Activated CD4-positive, alpha-beta T cell treated with anti-CD3 and anti-CD28 coated beads for 4 hours (primary cell): ENCODE results near the gene KIAA1549.

Source experiments
- DNase-seq, 2 donors: peaks; one replicate each; pipeline ENCODE4 v3.0.0-alpha.2; 2020

KIAA1549 gene

DNA sequence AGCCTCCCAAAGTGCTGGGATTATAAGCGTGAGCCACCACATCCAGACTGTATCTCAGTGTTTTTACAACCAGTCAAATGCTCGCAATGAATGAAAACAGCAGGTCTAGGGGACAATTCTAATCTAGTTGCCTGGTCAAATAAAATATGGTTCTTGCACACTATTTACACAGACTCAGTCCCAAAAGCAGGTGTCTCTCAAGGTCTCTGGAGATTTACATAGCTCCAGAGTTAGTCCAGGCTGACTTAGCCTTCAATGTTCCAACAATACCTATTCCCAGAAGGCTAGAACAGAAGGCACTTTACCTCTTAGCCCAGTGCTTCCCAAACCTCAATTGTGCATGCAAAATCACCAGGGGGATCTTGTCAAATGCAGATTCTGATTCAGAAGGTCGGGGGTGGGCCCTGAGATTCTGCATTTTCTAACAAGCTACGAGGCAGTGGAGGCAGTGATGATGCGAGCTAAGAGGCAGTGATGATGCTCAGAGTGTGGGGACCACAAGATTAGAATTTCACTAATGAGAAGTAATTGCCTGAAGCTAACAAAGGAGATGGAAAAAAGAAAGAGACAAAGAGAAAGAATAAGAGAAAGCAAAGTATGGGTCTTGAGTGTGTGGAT lies 6.4 kb downstream of the KIAA1549 start:
- no peak for DNase-seq

DNA sequence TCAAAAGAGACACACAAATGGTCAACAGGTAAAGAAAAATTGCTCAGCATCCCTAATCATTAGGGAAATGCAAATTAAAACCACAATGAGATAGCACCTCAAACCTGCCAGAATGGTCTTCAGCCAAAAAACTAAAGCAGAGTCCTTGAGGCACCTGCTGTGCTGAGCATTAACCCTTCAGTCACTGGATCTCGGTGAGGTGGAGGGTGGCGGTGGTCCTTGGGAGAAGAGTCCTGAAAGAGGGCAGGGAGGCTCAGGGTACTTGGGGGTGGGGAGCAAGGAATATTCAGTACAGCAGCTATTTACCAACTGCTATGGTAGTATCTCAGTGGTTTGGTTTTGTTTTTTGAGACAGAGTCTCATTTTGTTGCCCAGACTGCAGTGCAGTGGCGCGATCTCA lies 7.1 kb downstream of the KIAA1549 start:
- no peak for DNase-seq

DNA sequence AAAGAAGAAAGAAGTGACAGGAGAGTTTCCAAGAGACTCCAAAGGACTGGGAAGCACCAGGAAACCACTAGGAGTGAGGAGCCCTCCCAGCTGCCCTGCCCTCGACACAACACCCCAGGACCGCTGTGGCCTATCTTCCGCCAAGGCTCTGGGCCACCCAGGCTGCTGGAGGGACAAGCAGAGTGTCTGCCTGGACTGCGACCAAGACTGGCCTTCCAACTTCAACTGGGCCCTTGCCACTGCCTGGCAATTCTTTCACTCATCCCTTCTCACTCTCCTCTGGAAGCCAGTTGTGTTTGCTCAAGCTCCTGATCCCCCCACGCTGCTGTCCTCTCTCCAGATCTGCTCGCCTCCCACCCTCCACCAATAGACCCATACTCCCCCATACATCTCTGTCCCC lies 10.2 kb downstream of the KIAA1549 start:
- DNase-seq = no peak

DNA sequence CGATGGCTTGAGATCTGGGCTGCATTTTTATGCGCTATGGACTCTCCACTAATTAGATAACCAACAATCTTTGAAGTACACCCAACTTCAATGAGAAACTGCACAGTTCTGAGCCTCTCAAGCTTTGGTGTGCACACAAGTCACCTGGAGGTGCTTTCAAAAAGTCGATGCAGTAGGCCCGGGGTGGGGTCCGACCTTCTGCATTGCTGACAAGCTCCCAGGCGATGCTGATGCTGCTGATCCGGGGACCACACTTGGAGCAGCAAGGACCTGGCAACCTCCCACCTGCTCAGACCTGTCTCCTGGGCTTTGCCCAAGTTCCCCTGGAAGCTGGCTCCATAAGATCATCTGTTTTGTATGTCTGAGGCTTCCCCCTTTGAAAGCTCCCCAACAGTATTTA lies 10.7 kb downstream of the KIAA1549 start:
- no peak for DNase-seq

DNA sequence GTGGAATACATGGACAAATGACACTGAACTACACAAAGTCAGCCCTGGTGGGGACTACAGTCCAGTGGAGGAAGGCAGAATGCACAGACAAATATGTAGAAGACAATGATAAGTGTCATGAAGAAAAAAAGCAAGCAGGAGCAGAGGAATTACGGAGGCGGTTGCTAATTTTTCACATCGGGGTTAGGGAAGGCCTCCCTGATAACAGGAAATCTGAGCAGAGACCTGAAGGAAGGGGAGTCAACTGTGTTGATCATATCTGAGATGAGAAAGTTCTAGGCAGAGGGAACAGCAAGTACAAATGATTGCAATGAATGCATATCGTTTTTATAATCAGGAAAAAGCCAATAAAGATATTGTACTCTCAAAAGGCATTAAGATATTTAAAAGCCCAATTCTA lies 14.0 kb downstream of the KIAA1549 start:
- DNase-seq = no peak

DNA sequence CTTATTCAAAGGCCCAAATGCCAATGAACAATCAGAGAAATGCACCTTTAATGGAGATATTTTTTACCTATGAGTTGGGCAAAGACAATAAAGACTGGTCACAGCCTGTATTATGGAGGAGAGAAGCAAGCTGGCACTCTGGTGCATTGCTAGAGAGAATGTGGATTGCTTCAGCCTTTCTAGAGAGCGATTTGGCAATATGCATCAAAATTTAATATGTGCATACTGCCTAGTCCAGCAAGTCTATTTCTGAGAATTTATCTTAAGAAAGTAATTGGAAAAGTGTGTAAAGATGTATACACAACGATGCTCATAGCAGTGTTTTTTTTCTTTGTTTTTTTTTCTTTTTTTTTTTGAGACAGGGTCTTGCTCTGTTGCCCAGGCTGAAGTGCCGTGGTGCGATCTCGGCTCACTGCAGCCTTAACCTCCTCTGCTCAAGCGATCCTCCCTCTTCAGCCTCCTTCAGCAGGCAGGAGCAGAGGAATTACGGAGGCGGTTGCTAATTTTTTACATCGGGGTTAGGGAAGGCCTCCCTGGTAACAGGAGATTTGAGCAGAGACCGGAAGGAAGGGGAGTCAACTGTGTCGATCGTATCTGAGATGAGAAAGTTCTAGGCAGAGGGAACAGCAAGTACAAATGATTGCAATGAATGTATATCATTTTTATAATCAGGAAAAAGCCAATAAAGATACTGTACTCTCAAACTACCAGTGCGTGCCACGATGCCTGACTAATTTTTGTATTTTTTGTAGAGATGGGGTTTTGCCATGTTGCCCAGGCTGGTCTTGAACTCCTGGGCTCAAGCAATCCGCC lies 16.4 kb downstream of the KIAA1549 start:
- no peak for DNase-seq

DNA sequence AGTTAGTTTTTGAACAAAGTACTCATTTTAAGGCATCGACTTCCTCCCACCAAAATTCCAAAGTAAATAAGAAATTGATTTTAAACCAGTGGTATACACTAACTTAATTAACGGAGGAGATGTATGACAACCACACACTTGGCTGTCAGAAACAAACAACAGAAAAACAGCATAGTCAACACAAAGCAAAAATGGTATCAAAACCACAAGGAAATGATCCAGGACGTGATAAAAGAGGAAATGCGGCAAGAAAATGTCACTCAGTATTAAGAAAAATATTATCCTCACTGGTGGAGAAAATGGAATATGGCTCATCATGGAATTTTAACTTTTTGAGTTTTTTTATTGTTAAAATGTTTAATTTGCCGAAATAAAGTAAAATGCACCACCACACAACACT lies 17.5 kb downstream of the KIAA1549 start:
- DNase-seq = no peak

DNA sequence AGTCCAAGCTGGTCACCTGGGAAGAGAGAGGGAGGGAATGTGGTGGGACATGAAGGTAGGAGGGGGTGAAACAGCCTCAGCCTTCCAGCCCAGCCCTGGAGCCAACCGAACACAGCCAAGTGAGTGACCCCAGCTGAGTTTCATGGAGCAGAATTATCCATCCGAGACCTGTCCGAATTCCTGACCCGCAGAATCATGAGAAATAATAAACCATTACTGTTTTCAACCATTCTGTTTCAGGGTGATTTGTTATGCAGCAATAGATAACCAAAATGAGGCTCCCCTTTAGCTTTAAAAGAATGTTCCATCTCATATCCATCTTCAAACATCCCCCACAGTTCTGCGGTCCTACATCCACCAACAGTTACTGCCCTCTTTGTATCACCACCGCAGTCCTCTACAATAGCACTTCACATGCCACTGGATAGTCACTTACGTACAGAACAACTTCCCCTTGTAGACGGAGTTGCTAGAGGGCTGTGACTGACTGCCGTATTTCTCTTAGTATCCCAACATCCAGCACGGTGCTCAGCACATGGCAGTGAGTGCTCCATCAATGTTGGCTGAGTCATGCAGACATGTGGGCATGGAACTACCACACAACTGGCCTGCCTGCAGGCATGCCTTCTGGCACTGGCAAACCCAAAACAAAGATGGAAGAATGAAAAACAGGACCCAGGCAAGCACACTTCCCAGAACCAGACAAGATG lies 18.5 kb downstream of the KIAA1549 start:
- DNase-seq = no peak

DNA sequence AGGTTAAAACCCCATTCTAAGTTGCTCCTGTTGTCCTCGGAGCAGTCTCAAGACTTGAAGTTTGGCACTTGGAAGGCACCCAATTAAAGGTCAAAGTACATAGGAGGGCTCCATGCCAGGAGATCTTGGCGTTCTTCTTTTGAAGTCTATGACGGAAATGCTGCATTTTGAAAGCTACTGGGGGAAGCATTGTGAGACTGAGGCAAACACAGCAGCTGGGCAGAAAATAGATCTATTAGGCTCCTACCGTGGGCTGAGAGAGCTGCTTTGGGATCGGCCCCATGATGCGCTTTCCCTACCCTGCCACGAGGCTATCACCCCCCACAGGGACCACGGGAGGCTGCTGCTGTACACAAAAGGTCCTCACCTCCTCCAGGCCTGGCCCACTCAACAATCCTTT lies 20.0 kb downstream of the KIAA1549 start:
- DNase-seq = no peak

DNA sequence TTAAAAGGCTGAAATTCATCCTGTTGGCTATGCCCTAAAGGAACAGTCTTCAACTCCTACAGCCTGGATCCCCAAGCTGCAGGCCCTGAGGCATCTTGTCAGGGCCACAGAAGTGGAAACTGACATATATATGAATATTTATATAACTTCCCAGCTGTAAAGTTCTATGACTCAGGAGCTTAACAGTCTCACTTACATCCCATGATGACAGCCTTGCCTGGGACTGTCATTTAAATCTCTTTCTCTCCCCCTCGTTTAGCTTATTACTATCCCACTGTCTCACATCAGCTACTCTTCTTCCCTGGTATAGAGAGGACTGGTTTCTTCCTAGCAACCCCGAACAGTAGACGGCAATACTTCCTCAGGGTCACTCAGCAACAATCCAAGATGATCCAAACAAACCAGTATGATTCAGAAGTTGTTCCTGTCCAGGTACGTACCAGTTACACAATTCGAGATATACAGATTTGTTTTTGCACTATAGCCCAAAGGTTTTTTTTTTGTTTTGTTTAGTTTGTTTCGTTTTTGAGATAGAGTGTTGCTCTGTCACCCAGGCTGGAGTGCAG lies 22.7 kb downstream of the KIAA1549 start:
- DNase-seq = no peak

DNA sequence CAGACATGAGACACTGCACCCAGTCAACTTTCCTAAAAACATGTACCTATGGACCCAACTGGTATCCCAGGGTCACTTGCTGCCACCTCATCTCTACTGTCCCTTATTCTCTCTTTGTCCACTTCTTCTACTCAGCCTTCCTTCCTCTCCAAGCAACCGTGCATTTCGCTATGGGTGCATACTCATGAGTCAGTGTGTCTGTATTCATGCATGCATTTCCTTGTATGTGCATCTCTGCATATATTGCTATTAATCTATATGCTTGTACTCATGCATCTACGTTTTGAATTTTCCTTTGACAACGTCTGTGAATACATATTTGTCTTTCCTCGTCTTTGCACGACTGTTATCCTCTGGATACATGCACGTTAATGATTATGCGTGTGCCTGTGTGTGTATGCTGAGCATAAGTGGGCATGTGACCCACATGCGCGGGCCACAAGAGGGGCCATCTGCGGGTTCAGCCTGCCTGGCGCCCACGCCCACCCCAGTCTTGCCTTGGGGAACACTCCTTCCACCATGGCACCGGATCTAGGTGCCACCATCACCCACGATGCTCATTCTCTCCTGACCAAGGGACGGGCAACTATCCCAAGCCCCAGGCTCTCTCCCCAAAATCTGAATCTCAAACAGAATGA lies 23.3 kb downstream of the KIAA1549 start:
- no peak for DNase-seq

DNA sequence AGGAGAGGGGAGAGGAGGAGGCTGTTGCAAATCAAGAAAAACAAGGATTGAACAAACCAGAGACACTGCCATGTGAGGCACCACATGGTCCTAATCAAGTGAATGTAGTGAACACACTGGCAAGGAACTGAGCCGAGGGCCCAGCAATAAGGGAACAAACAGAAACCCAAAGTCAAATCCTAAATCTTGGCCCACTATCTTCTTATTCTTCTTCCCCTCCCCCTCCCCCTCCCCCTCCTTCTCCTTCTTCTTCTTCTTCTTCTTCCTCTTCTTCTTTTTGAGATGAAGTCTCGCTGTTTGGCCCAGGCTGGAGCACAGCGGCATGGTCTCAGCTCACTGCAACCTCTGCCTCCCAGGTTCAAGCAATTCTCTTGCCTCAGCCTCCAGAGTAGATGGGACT lies 24.0 kb downstream of the KIAA1549 start:
- no peak for DNase-seq

DNA sequence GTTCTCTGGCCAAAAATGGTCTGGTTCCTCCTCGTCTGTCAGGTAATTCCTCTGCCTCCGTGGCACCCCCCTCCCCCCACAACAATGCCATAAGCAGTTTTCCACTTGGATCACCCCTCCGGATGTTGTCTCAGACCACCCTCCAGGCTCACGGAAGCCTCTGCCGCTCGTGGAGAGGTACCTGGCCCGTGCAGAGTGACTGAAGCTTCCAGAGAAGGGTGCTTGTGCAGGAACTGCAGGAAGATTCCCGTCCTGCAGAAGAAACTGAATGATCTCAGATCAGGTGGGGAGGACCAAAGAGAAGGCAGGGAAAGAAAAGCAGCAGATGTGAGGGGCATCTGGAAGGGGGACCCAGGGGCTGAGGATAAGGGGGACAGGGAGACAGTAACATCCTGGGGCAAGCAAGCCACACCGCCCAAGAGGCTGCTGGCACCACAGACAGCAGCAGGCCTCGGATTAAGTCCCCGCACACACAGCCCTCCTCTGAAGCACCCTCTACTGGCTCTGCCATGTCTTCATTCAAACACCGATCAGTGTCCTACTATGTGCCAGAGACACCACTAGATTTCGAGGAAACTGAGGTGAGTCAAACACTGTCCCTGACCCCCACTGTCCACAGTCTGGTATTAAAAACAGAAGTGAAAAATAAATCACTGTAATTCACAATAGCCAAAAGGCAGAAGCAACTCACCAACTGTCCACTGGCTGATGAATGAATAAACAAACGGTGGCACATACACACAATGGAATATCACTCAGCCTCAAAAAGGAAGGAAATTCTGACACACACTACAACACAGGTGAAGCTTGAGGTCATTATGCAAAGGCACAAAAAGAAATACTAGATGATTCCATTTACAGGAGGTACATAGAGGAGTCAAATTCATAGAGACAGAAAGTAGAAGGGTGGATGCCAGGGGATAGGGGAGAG lies 26.4 kb downstream of the KIAA1549 start:
- no peak for DNase-seq

DNA sequence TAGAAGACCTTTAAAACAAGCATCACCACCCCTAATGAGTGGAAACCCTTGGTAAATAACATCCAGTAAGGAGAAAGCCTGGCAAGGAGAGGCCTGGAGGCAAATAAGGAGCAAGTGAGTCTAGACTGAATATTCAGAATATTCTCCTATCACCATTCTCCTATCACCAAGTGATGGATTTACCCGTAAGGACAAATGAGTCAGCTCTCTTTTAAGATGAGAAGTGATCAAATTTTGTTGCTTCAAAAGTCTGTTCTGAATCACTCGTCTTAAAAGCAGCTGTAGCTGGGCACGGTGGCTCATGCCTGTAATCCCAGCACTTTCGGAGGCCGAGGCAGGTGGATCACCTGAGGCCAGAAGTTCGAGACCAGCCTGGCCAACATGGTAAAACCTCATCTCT lies 28.4 kb downstream of the KIAA1549 start:
- DNase-seq = no peak

DNA sequence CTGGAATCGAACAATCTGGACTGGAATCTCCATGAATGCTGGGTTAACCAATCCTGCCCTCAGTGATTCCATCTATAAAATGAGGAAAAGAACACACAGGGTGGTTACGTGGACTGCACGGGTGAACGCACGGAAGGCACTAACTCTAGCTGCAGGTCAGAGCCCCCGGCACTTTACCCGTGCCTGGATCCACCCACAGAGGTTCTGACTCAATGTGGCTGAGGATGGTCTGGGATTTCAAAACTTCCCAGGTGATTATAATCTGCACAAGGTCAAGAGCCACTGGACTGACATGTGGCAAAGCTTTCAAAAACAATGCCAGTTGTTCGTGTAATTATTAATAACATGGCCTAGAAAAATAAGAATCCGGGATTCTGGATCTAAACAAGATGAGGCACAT lies 29.2 kb downstream of the KIAA1549 start:
- DNase-seq = no peak

DNA sequence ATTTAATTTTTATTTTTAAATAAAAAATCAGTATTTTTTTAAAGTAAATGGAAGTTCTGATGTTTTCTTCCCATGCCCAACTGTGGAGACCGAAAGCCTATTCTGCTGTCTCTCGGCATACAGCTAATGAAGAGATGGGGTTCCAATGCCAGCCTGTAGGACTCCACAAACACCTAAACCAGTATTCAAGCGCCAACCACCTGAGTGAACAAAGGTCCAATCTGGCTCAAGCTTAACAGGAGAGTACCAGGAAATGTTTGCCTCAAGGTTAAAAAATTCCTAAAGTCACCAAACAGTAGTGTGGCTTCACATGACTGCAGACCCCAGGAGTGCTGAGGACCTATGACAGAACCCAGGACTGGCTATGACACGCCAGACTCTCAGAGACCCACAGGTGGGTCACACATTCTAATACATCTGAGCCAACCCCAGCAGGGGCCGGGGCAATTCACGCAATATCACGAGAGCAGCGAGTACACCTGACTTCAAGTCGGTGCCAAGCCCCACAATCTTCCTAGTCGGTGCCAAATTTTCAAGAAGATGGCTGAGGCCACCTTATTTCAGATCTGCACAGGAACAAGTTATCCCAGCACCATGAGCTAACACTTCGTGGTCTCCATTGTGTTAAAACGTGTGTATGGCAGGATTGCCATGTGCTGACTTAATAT lies 31.6 kb downstream of the KIAA1549 start:
- DNase-seq = no peak

DNA sequence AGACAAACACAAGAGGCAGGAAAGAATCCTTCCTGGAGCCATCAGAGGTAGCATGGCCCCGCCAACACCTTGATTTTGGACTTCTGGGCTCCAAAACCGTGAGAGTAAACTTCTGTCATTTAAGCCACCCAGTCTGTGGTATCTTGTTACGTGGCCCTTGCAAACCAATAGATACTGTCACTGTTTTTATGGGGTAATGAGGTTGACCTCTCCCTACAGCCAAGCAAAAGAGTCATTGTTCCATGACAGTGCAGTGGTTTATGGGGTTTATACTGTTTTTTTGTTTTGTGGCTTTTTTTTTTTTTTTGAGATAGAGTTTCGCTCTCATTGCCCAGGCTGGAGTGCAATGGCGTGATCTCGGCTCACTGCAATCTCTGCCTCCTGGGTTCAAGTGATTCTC lies 32.8 kb downstream of the KIAA1549 start:
- no peak for DNase-seq

DNA sequence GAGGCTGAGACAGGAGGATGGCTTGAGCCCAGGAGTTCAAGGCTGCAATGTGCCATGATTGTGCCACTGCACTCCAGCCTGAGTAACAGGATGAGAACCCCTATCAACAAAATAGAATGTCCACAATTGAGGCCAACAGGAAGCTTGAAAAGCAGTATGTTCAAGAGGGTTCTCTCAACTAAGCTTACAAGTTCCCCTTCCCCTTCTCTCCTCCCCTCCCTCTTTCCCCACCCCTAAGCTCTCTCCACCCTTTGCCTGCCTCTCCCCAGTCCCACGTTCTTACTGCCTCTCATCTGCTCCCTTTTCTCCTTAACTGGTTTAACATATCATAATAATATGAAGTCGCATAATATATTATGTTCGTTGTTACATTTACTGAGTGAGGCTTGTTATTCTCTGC lies 35.4 kb downstream of the KIAA1549 start:
- DNase-seq = no peak

DNA sequence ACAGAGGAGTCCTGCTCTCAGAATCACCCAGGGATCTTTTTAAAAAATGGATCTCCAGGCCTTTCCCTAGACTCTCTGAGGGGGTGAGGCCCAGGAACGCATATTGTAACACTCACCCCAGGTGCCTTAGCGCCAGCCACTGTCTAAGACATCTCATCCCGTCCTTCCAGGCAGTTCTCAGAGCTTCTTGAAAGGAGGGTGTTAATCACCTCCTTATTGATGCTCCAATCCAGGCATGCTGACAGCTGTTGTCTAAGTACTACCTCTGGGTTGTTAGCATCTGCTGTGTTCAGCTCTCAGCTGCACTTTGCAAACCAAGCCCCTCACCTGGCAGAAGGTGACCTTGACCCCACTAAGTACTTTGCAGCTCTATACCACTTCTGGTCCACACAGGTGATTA lies 36.0 kb downstream of the KIAA1549 start:
- DNase-seq = no peak

DNA sequence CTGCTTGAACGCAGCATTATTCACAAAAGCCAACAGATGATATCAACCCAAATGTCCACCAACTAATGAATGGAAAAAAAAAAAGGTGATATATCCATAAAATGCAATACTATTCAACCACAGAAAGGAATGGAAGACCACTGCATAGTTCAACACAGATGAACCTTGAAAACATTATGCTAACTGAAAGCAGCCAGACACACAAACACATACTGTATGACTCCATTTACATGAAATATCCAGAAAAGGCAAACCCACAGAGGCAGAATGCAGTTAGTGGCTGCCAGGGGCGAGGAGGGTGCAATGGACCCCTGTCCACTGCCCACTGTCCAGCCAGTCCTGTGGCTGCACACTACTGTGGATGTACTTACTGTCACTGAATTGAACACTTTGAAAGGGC lies 36.6 kb downstream of the KIAA1549 start:
- no peak for DNase-seq

DNA sequence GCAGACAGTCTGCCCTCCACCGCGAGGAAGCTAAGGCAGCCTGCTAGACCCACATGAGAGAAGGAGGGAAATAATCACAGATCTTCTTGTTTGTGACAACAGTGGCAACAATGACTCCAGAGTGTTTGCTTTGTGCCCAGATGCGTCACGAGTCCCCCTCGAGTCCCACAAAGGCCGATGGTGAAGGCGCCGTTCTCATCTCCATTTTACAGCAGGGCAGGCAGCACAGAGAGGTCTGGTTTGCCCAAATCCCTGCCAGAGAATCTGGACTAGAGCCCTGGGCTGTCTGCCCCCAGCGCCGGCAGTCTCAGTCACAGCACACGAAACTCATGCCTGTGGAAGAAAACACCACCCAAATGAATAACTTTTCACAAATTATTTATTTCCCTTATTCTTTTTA lies 38.1 kb downstream of the KIAA1549 start:
- DNase-seq = no peak

DNA sequence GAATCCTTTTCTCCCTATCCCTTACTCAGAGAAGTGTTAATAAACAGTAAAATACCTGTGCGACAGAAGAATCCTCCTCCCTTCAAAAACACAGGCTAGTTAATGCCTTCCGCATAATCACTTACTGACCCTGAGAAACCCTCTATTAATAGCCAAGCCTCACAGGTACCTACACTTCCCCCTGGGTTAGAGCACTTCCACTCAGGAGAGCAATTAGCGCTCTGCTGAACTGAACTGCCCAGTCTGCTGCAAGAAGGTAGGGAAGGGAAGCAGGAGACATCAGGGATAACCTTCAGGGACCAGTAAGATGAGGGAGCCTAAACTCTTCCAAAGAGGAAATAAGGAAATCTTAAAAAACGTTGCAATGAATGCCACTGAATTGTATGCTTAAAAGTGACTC lies 39.6 kb downstream of the KIAA1549 start:
- DNase-seq = no peak
